Endothelial cell of umbilical vein (primary cell): Measurements from ENCODE around the gene PLXNA1. TPM values are rescaled to one million over a fixed set of nuclear protein-coding genes. Genes with fewer than 3 reads are reported as not detected.

ENCODE experiments used
- BruUV-seq: library from RNA; stranded (reverse); fragments of 400-500 nt; replicated peaks from 2 replicates; lab custom pipeline; 2021; lab: Mats Ljungman, UMichigan
- CTCF ChIA-PET: fragments of 300-600, 350-600 bp; sonication (Branson Sonifier 250); formaldehyde crosslinking; loops from one replicate; lab custom pipeline; 2021; ENCODE audit warnings: antibody characterized with exemption, inconsistent platforms; lab: Charles Lee
- POLR2A ChIA-PET: fragments of 300-600, 350-600 bp; sonication (Branson Sonifier 250); formaldehyde crosslinking; loops from one replicate; lab custom pipeline; 2021; ENCODE audit warnings: antibody characterized with exemption, inconsistent platforms; lab: Charles Lee
- DNase-seq: peaks from one replicate; pipeline ENCODE4 v3.0.0-alpha.2; 2011; ENCODE audit warnings: low read depth, low spot score
- FAIRE-seq: peaks from 2 replicates; lab custom pipeline; 2011; peaks lifted over from hg19 to GRCh38; lab: Jason Lieb, UNC
- H2AFZ ChIP-seq: 2 replicates; pipeline ENCODE4 v1.6.0; 2012; ENCODE audit warnings: low read depth, low read length, control low read depth, inconsistent platforms
- H3K27ac ChIP-seq: 2 replicates; pipeline ENCODE4 v1.5.1; 2011; ENCODE audit warnings: low read depth, mild to moderate bottlenecking, control low read depth, low read length, moderate library complexity; ENCODE audit not compliant: insufficient read depth
- H3K27me3 ChIP-seq, 2 experiments: 2 replicates each; pipeline versions ENCODE4 v1.6.0 to v1.6.1; 2011; ENCODE audit warnings: low read length in 2 of 2, mixed read lengths in 1 of 2; ENCODE audit not compliant: control insufficient read depth in 2 of 2, insufficient read depth in 2 of 2
- H3K36me3 ChIP-seq, 2 experiments: 2 replicates in 1 of 2; 3 replicates in 1 of 2; pipeline ENCODE4 v1.5.1; 2011; ENCODE audit warnings: low read length in 2 of 2, mild to moderate bottlenecking in 1 of 2, moderate library complexity in 1 of 2; ENCODE audit not compliant: control insufficient read depth in 2 of 2, insufficient read depth in 2 of 2; ENCODE audit errors: extremely low read depth in 1 of 2
- H3K4me1 ChIP-seq: 3 replicates; pipeline ENCODE4 v1.5.1; 2011; ENCODE audit warnings: mild to moderate bottlenecking, low read length; ENCODE audit not compliant: control insufficient read depth, insufficient read depth; ENCODE audit errors: extremely low read depth
- H3K4me2 ChIP-seq: 2 replicates; pipeline ENCODE4 v1.6.1; 2011; ENCODE audit warnings: low read length, control low read depth, mixed read lengths; ENCODE audit not compliant: insufficient read depth
- H3K4me3 ChIP-seq, 3 experiments: fragments of 200-600 bp in 1 of 3; sonication (generic), shearing (Covaris generic) in 1 of 3; replicated peaks in 1 of 3; 2 replicates each; pipeline ENCODE4 v1.5.1; 2011 to 2016; ENCODE audit warnings: control low read depth in 3 of 3, low read length in 3 of 3, mild to moderate bottlenecking in 2 of 3, inconsistent platforms in 1 of 3, low read depth in 1 of 3, moderate library complexity in 1 of 3; ENCODE audit not compliant: insufficient read depth in 1 of 3
- H3K79me2 ChIP-seq: 2 replicates; pipeline ENCODE4 v1.6.0; 2012; ENCODE audit warnings: low read length, inconsistent platforms; ENCODE audit not compliant: control insufficient read depth, insufficient read depth
- H3K9ac ChIP-seq: replicated peaks from 2 replicates; pipeline ENCODE3; 2011; ENCODE audit warnings: low read length, control low read depth; ENCODE audit not compliant: insufficient read depth; ENCODE audit errors: extremely low read depth
- H3K9me1 ChIP-seq: replicated peaks from 3 replicates; pipeline ENCODE4 v1.6.0; 2011; ENCODE audit warnings: mild to moderate bottlenecking, low read length; ENCODE audit not compliant: control insufficient read depth, insufficient read depth; ENCODE audit errors: extremely low read depth
- H3K9me3 ChIP-seq: replicated peaks from 2 replicates; pipeline ENCODE4 v1.5.1; 2012; ENCODE audit warnings: low read length, inconsistent platforms; ENCODE audit not compliant: control insufficient read depth, insufficient read depth
- H4K20me1 ChIP-seq: replicated peaks from 2 replicates; pipeline ENCODE3; 2011; ENCODE audit warnings: mild to moderate bottlenecking, low read length; ENCODE audit not compliant: control insufficient read depth, insufficient read depth; ENCODE audit errors: extremely low read depth
- EZH2 ChIP-seq: IDR thresholded peaks from 2 replicates; pipeline ENCODE4 v1.6.1; 2012; ENCODE audit warnings: borderline replicate concordance, low read depth, mild to moderate bottlenecking, moderate library complexity, low read length, inconsistent platforms; ENCODE audit not compliant: severe bottlenecking
- FOS ChIP-seq: IDR thresholded peaks from 2 replicates; pipeline ENCODE4 v1.6.1; 2011; ENCODE audit warnings: mild to moderate bottlenecking, low read length, moderate library complexity, borderline replicate concordance; ENCODE audit not compliant: insufficient read depth
- GATA2 ChIP-seq: IDR thresholded peaks from 2 replicates; pipeline ENCODE4 v1.7.0; 2011; ENCODE audit warnings: low read depth, mild to moderate bottlenecking, moderate library complexity, mixed read lengths, low read length; ENCODE audit not compliant: insufficient read length, insufficient read depth
- JUN ChIP-seq: IDR thresholded peaks from 2 replicates; pipeline ENCODE4 v1.6.1; 2011; ENCODE audit warnings: borderline replicate concordance, low read depth; ENCODE audit not compliant: insufficient read length, insufficient read depth
- MYC ChIP-seq: IDR thresholded peaks from one replicate; pipeline ENCODE4 v1.6.1; 2011; ENCODE audit warnings: mild to moderate bottlenecking, low read depth, low read length
- POLR2A ChIP-seq: IDR thresholded peaks from 2 replicates; pipeline ENCODE4 v1.6.1; 2012; ENCODE audit warnings: low read depth, mild to moderate bottlenecking, control low read depth, low read length
- POLR2AphosphoS5 ChIP-seq: IDR thresholded peaks from 2 replicates; pipeline ENCODE4 v1.6.1; 2012; ENCODE audit warnings: low read depth, mild to moderate bottlenecking, control low read depth, low read length, moderate library complexity; ENCODE audit not compliant: insufficient read depth
- dilution Hi-C: fragments of 300-500 bp; cut with MboI; formaldehyde crosslinking; loops from one replicate; pipeline ENCODE4 v1.15.0; 2019; ENCODE audit warnings: low sequenced_read_pairs; ENCODE audit not compliant: extremely low pct_ligation_motif_present
- intact Hi-C: fragments of 100-400 bp; cut with micrococcal nuclease; formaldehyde crosslinking; loops from one replicate; pipeline ENCODE4 v1.10.0; 2022
- polyA plus RNA-seq, 4 experiments: library from polyadenylated mRNA; depleted of rRNA in 3 of 4; stranded (reverse) in 3 of 4; unstranded in 1 of 4; fragments of >200 nt; gene quantifications; 2 replicates each; pipeline versions ENCODE4 v1.2.1 to v1.2.3, GENCODE V29; 2011 to 2012; ENCODE audit warnings: missing spikeins in 1 of 4
- total RNA-seq: library from RNA; stranded (reverse); gene quantifications from 2 replicates; pipeline ENCODE4 v1.2.3, GENCODE V29; 2021
- TF ChIP-seq, protein P1 (sequence below): IDR thresholded peaks from 2 replicates; pipeline ENCODE4 v1.6.1; 2011; ENCODE audit not compliant: insufficient read depth, insufficient read length
- TF ChIP-seq, protein P2 (sequence below), 2 donors: IDR thresholded peaks; 1 replicate in 1 of 2; 2 replicates in 1 of 2; pipeline ENCODE4 v1.5.1; 2011; ENCODE audit warnings: low read length in 2 of 2, mild to moderate bottlenecking in 2 of 2, moderate library complexity in 2 of 2, control low read depth in 1 of 2, inconsistent platforms in 1 of 2, low read depth in 1 of 2; ENCODE audit not compliant: insufficient read depth in 1 of 2; ENCODE audit errors: extremely low read depth in 1 of 2

The PLXNA1 gene
- total and polyA plus RNA-seq, 2 donors (not counting 3 experiments of a cell fraction or from before 2014, with no cell fraction given): 14.1 to 18.4 TPM

DNA sequence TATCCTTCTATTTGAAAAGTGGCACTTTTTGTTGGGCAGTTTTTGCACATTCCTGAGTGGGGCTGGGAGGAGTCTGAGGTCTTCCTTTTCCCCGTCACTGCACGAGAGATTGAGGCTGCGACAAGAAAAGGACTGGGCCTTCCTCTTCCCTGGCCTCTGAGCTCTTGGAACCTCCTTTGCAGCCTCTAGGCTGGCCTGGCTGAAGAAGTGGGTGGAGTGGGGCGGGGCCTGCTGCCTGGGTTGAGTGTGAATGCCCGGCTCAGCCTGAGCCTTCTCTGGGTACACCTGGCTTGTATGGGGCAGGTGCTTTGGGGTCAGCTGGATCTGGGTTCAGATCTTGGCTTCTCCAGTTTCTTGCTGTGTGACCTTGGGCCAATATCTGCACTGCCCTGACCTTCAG, 43.1 kb downstream of the PLXNA1 start:
- H3K36me3 ChIP-seq: no peaks in the 10 kb centered on the region
- H3K4me1 ChIP-seq: no peaks in the 10 kb centered on the region
- DNase-seq: no peak
- H3K4me2 ChIP-seq: no peak overlapping the region
- H3K4me3 ChIP-seq: no peak overlapping the region
- H3K27ac ChIP-seq: no peak overlapping the region
- TF ChIP-seq, protein P1, sequence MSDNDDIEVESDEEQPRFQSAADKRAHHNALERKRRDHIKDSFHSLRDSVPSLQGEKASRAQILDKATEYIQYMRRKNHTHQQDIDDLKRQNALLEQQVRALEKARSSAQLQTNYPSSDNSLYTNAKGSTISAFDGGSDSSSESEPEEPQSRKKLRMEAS: no peak
- TF ChIP-seq FOS (no peak), EZH2 (no peak), GATA2 (no peak)
- intact Hi-C loops: no loop called here
- no peak for FAIRE-seq
- H3K9ac ChIP-seq: no peak overlapping the region
- ChIA-PET POLR2A (no interaction called here), CTCF (interaction anchor here (1.0 kb wide), 1 partner anchor 274 kb away, joined by 3 read pairs; no protein-coding TSS in a partner anchor)
- no peaks in the 10 kb centered on the region for H3K9me3 ChIP-seq
- no TSS peak for BruUV-seq
- H3K79me2 ChIP-seq: no peaks in the 10 kb centered on the region
- H2AFZ ChIP-seq: no peak overlapping the region
- dilution Hi-C loops: no loop called here
- no peaks in the 10 kb centered on the region for H3K27me3 ChIP-seq
- H4K20me1 ChIP-seq: no peaks in the 10 kb centered on the region
- no peaks in the 10 kb centered on the region for H3K9me1 ChIP-seq

DNA sequence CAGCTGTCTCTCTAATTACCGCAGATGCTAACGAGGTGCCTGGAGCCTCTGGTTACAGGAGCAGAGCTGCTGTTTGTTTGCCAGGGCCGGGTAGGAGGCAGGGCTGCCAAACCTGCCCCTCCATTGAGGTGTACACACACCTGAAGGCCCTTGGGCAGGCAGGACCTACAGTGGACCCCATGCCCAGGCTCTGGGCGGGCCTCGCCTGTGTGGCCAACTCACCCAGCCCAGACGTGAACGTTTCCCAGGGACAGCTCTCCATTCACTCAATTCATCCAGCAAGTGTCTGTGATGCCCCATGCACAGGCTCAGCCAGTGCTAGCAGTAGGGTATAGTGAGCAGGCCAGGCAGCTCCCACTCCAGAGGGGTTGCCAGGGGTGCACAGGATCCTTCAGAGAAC, 43.7 kb downstream of the PLXNA1 start:
- no peak for FAIRE-seq

More for the DNA sequence above, 43.7 kb downstream of the PLXNA1 start:
- BruUV-seq: no TSS peak
- H4K20me1 ChIP-seq: no peaks in the 10 kb centered on the region
- CTCF ChIA-PET: interaction anchor here (1.0 kb wide), 1 partner anchor 275 kb away, joined by 3 read pairs; no protein-coding TSS in a partner anchor
- H2AFZ ChIP-seq: no peak overlapping the region
- dilution Hi-C loops: no loop called here
- H3K4me3 ChIP-seq: no peak overlapping the region
- POLR2A ChIA-PET: no interaction called here
- no peak overlapping the region for H3K4me2 ChIP-seq
- no peak overlapping the region for H3K9ac ChIP-seq
- H3K9me3 ChIP-seq: no peaks in the 10 kb centered on the region
- H3K27me3 ChIP-seq: no peaks in the 10 kb centered on the region
- intact Hi-C loops: no loop called here
- H3K79me2 ChIP-seq: no peaks in the 10 kb centered on the region
- H3K36me3 ChIP-seq: no peaks in the 10 kb centered on the region
- DNase-seq: no peak
- H3K9me1 ChIP-seq: no peaks in the 10 kb centered on the region
- H3K4me1 ChIP-seq: no peaks in the 10 kb centered on the region
- TF ChIP-seq, protein P1: no peak
- TF ChIP-seq POLR2AphosphoS5 (no peak), EZH2 (no peak), JUN (no peak), MYC (no peak), GATA2 (no peak), FOS (no peak), POLR2A (no peak)
- TF ChIP-seq, protein P2, sequence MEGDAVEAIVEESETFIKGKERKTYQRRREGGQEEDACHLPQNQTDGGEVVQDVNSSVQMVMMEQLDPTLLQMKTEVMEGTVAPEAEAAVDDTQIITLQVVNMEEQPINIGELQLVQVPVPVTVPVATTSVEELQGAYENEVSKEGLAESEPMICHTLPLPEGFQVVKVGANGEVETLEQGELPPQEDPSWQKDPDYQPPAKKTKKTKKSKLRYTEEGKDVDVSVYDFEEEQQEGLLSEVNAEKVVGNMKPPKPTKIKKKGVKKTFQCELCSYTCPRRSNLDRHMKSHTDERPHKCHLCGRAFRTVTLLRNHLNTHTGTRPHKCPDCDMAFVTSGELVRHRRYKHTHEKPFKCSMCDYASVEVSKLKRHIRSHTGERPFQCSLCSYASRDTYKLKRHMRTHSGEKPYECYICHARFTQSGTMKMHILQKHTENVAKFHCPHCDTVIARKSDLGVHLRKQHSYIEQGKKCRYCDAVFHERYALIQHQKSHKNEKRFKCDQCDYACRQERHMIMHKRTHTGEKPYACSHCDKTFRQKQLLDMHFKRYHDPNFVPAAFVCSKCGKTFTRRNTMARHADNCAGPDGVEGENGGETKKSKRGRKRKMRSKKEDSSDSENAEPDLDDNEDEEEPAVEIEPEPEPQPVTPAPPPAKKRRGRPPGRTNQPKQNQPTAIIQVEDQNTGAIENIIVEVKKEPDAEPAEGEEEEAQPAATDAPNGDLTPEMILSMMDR (IDR thresholded peaks at IDR 0.05; ENCODE audit: extremely low read depth in 1 of 2, insufficient read depth in 1 of 2, low read depth in 1 of 2, low read length in 2 of 2): no peak
- H3K27ac ChIP-seq: no peak overlapping the region
